SH-SY5Y (cell line): ENCODE measurements around the gene LIN52.

Source experiments
- GATA2 ChIP-seq: IDR thresholded peaks from 2 replicates; pipeline ENCODE4 v1.6.1; 2011; ENCODE audit warnings: mild to moderate bottlenecking, low read depth, low read length
- GATA3 ChIP-seq: IDR thresholded peaks from 2 replicates; pipeline ENCODE4 v1.6.1; 2011; ENCODE audit warnings: low read depth, mild to moderate bottlenecking, low read length, moderate library complexity

Gene LIN52

DNA sequence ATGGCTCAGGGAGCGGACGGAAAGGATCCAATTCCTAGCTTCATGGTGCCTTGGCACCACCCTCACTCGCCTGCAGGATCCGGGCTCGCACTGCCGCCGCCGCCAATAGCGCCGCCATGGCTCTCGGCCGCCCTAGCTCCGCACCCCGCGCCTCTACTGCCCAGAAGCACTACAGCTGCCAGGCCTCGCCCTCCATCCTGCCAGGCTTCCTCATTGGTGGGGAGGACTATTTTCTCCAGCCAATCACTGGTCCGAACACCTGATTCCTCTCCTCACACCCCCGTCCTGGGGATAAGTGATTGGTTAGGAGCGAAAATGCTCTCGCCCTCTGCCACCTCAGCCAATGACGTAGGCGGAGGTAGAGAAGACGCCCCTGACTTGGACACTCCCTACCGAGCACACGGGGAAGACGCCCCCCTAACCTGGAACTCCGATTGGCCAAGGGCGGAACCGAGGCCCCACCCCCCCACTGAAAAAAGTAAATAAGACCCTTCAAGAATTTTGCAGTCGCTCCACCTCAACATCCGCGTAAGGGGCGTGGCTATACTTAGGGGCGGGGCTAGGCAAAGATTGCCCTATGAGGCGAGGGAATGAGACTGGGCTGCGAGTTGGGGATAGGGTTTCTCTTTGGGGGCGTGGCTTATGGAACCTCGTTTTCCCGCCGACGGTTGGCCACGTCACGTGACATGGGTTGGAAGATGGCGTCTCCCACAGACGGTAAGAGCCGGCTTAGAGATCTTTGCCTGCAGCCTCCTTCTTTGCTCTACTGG is at the start of gene LIN52, which contains the start of gene ALDH6A1:
LIN52 (plus strand) TSS at position 680 of the 770 bp plus-strand sequence; CDS start at position 699, 19 bp downstream.
ALDH6A1 (minus strand) TSS at position 177 of the 770 bp plus-strand sequence; CDS start at position 118, 59 bp downstream.
- TF ChIP-seq GATA2 (no peak), GATA3 (no peak)

GRCh38 chr14:74035556-74035955 is 49.2 kb upstream of the LIN52 start:
- TF ChIP-seq GATA3 (no peak), GATA2 (no peak)

- TF ChIP-seq GATA2 (no peak), GATA3 (no peak)
Measured at GRCh38 chr14:74038020-74038859, 46.5 kb upstream of the LIN52 start.

GRCh38 chr14:74042296-74042695 is 42.5 kb upstream of the LIN52 start:
- TF ChIP-seq GATA3, result no peak
- no peak for TF ChIP-seq GATA2

GRCh38 chr14:74045522-74045921 is 39.2 kb upstream of the LIN52 start:
- TF ChIP-seq GATA3 (no peak), GATA2 (no peak)

DNA sequence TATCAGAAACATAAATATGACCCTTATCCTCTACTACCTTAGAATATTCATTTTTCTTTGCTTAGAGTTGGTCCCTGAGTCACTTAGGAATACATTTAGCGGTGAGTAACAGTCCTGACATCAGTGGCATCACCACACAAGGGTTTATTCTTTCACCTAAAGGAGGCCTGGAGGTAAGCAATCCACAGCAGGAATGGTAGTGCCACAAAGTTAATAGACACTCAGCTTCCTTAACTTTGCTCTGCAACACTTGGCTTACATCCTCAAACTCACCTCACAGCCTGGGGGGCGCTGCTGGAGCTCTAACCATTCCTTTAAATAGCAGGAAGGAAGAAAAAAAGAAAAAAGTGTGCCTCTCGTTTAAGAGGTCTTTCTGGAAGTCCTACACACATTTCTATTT is 36.5 kb upstream of the LIN52 start:
- TF ChIP-seq GATA3 (no peak), GATA2 (no peak)

DNA sequence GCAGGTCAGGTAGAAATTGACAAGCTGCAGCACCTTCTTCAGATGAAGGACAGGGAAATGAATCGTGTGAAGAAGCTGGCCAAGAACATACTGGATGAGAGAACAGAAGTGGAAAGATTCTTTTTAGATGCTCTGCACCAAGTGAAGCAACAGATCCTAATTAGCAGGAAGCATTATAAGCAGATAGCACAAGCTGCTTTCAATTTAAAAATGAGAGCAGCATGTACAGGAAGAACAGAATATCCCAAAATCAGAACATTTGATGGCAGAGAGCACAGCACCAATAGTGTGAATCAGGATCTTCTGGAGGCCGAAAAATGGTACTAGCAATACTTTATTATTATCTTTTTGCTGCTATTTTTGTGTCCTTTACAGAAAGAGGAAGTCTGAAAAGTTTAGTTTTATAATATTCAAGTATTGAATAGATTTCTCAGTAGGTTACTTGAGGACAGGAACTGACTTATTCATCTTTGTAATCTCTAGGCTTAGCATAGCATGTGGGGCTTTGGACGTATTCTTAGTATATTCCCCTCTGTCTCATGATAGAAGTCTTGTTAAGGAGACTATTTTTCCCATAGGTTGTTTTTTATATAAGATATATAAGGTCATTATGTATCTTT is 34.8 kb upstream of the LIN52 start:
- TF ChIP-seq GATA2, result no peak

- TF ChIP-seq GATA3 (no peak), GATA2 (no peak)
Measured at GRCh38 chr14:74062809-74063150, 22.0 kb upstream of the LIN52 start.

DNA sequence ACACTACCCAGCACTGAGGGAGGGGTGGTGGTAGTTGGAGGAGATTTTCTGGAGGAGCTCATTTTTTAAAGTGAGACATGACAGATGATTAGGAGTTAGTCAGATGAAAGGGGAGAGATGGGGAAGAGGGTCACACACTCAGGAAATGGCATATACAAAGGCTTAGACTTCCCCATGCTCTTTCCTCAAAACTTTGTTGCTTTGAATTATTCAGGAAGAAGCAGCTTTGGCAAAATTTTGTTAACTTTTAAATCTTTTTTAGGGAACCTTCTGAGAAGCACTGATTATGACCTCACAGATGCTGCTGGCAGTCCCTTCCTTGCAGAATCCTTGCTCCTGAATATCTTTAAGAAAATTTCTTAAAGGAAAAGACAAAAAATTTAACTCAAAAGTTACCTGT is 20.3 kb upstream of the LIN52 start:
- TF ChIP-seq GATA3 (no peak), GATA2 (no peak)

DNA sequence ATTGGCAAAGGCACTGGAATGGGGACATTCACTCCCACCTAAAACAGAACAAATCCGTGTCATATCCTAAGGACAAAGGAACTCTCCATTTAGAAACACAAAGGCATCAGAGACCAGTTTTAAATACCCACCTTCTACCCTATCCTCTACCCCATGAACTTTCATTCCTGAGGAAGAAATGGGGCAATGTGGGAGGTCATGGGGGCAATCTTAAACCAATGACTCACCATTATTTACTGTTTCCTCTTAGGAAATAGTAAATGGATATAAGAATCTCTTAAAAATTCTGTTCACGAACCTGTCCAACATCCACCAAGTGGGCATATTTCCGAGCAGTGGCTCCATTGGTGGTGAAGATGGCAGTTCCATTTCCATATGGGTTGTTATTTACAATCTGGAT is 19.9 kb upstream of the LIN52 start:
- TF ChIP-seq GATA3, result no peak
- TF ChIP-seq GATA2, result no peak

- TF ChIP-seq GATA3, result no peak
- no peak for TF ChIP-seq GATA2
Measured at GRCh38 chr14:74065746-74066575, 18.8 kb upstream of the LIN52 start.

GRCh38 chr14:74077401-74077800 is 7.4 kb upstream of the LIN52 start:
- TF ChIP-seq GATA3 (no peak), GATA2 (no peak)

- no peak for TF ChIP-seq GATA2
- TF ChIP-seq GATA3, result no peak
Measured at GRCh38 chr14:74080820-74081460, 3.8 kb upstream of the LIN52 start.

- TF ChIP-seq GATA3, result no peak
Measured at GRCh38 chr14:74081491-74081890, 3.3 kb upstream of the LIN52 start.
